Measurements from ENCODE around the gene LEF1.

Gene LEF1
- total RNA-seq, result 142 to 542 reads per million in 2 donors

GRCh38 chr4:108168671-108169523, at the start of gene LEF1:
Gene LEF1 (minus strand): TSS chr4:108168932. CDS start chr4:108167767, 1,165 bp downstream.
- DNase-seq, result peak; percentile 21

GRCh38 chr4:108216510-108216909, 47.8 kb upstream of the LEF1 start:
- no peak for DNase-seq

- no peak for DNase-seq
Measured at GRCh38 chr4:108215055-108215454, 46.3 kb upstream of the LEF1 start.

- DNase-seq, result no peak
Measured at GRCh38 chr4:108213723-108214122, 45.0 kb upstream of the LEF1 start.

GRCh38 chr4:108213308-108213707, 44.6 kb upstream of the LEF1 start:
- DNase-seq, result no peak

- no peak for DNase-seq
Measured at GRCh38 chr4:108210989-108211835, 42.5 kb upstream of the LEF1 start.

GRCh38 chr4:108209489-108209888, 40.8 kb upstream of the LEF1 start:
- DNase-seq, result no peak

- no peak for DNase-seq
Measured at GRCh38 chr4:108205859-108206258, 37.1 kb upstream of the LEF1 start.

GRCh38 chr4:108204518-108204917, 35.8 kb upstream of the LEF1 start:
- DNase-seq, result no peak

GRCh38 chr4:108203377-108203776, 34.6 kb upstream of the LEF1 start:
- no peak for DNase-seq

GRCh38 chr4:108201774-108202173, 33.0 kb upstream of the LEF1 start:
- no peak for DNase-seq

GRCh38 chr4:108199881-108200280, 31.1 kb upstream of the LEF1 start:
- no peak for DNase-seq

GRCh38 chr4:108193886-108194672, 25.3 kb upstream of the LEF1 start:
- no peak for DNase-seq

GRCh38 chr4:108192935-108193334, 24.2 kb upstream of the LEF1 start:
- DNase-seq, result no peak

GRCh38 chr4:108192056-108192455, 23.3 kb upstream of the LEF1 start:
- DNase-seq, result no peak

- DNase-seq, result no peak
Measured at GRCh38 chr4:108191269-108191914, 22.7 kb upstream of the LEF1 start.

GRCh38 chr4:108188770-108189169, 20.0 kb upstream of the LEF1 start:
- DNase-seq, result no peak

- no peak for DNase-seq
Measured at GRCh38 chr4:108185252-108185651, 16.5 kb upstream of the LEF1 start.

- no peak for DNase-seq
Measured at GRCh38 chr4:108184453-108185049, 15.8 kb upstream of the LEF1 start.

GRCh38 chr4:108181704-108182103, 13.0 kb upstream of the LEF1 start:
- no peak for DNase-seq

- no peak for DNase-seq
Measured at GRCh38 chr4:108180513-108180912, 11.8 kb upstream of the LEF1 start.

- no peak for DNase-seq
Measured at GRCh38 chr4:108175966-108176365, 7.2 kb upstream of the LEF1 start.
